ENCODE results near the gene PLEKHM2.

DNA sequence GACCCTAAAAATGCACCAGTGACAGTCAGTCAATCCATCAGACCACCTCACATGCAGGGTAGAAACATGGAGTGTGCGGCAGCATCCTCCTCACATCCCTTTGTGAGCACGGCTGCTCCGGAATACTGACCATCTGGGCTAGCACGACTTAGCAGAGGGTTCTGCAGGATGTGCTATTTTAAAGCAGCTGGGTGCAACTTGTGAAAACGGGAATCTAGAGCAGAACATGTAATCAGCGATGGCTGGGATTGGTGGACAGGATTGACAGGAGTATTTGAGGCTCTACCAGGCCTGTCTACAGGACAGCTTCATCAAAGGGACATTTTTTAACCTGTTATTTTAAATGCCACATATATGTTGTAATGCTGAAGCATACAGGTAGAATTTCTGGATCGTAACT is 16.8 kb upstream of the PLEKHM2 start:
- TF ChIP-seq, protein P1, sequence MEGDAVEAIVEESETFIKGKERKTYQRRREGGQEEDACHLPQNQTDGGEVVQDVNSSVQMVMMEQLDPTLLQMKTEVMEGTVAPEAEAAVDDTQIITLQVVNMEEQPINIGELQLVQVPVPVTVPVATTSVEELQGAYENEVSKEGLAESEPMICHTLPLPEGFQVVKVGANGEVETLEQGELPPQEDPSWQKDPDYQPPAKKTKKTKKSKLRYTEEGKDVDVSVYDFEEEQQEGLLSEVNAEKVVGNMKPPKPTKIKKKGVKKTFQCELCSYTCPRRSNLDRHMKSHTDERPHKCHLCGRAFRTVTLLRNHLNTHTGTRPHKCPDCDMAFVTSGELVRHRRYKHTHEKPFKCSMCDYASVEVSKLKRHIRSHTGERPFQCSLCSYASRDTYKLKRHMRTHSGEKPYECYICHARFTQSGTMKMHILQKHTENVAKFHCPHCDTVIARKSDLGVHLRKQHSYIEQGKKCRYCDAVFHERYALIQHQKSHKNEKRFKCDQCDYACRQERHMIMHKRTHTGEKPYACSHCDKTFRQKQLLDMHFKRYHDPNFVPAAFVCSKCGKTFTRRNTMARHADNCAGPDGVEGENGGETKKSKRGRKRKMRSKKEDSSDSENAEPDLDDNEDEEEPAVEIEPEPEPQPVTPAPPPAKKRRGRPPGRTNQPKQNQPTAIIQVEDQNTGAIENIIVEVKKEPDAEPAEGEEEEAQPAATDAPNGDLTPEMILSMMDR (conservative IDR thresholded peaks at IDR 0.05; ENCODE audit: low read length), result no peak
- no peak for TF ChIP-seq EZH2phosphoT487 (IDR thresholded peaks at IDR 0.05; ENCODE audit: borderline replicate concordance, low read depth, low read length)

Data from OCI-LY7 (cell line).